ENCODE results near the gene KRT6A. TPM values are rescaled to one million over a fixed set of nuclear protein-coding genes. Genes with fewer than 3 reads are reported as not detected.

The KRT6A gene
- 25.6 TPM in 1 of 2 replicates, not detected in the other for total RNA-seq

GRCh38 chr12:52493172-52493571, at the start of gene KRT6A:
TSS of gene KRT6A (minus strand) at chr12:52493257. CDS start at chr12:52493188, 69 bp downstream.

DNA sequence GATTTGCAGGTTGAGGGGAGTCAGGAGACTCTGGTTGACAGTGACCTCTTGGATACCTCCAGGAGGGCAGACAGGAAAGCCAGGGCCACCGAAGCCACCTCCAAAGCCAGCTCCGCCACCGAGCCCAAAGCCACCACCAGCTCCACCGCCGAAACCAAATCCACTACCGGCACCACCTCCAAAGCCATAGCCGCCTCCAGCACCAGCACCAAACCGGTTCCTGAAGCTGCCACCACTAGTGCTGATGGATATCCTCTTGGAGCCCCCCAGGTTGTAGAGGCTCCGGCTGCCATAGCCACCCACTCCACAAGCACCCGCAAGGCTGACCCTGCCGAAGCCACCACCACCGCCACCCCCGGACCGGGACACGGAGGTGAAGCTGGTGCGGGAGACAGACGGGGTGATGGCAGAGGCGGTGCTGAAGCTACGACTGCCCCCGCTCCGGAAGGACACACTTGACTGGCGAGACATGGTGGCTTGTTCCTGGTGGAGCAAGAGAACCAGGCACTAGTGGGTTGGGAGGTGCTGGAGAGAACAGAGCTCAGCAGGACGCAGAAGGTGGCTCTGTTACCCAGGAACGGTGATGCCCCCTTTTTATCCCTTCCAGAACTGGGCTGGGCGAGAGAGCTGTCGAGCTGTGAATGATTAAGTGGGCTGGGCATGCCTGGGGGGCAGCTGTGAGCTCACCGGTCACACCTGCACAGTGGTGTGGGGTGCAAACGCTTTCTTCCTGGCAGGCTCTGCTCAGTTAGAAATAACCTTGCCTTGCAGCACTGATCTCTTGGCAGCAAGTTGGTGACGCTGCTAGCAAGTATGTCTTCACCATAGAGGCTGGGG, 27.0 kb upstream of the KRT6A start, which contains the start of gene KRT5:
Gene KRT5 (minus strand): TSS at position 569 of the 837 bp plus-strand sequence. CDS start 98 bp downstream, at position 471.

DNA sequence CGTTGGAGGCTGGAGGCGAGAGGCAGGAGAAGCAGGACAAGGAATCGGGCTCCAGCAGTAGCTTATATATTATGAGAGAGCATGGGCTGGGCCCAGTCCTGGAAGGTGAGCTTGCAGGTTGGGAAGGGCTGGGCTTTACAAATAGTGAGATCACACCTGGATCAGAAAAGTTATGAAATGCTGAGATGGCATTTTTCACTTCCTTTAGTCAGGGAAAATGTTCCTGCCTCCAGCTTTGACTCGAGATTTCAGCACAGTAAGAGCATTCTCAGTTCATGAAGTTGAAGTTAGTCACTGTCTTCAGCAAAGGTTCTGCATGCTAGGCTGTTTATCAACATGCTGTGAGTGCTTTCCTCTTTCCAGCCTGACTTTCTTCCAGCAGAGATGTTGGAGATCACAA, 19.3 kb downstream of the KRT6A start, which contains the start of gene KRT6C:
Gene KRT6C (minus strand): TSS at position 38 of the 400 bp plus-strand sequence. CDS start 68 bp downstream, outside the sequence.

GRCh38 chr12:52452101-52452500, 41.0 kb downstream of the KRT6A start, which contains the start of gene KRT6B:
TSS of gene KRT6B (minus strand) at chr12:52452146. CDS start at chr12:52452078, 68 bp downstream.

Other genes starting within 250 kb of the KRT6A start
- under 0.01 TPM in 1 of 2 replicates, not detected in the other for gene KRT86, start 218.6 kb downstream of the KRT6A start, total RNA-seq
- gene KRT81, start 201.7 kb downstream of the KRT6A start, total RNA-seq, result 0.14 TPM in 1 of 2 replicates, not detected in the other
- gene KRT83, start 171.9 kb downstream of the KRT6A start, total RNA-seq, result not detected in 2 replicates
- gene KRT85, start 125.8 kb downstream of the KRT6A start, total RNA-seq, result not detected in 2 replicates
- not detected in 2 replicates for gene KRT84, start 107.6 kb downstream of the KRT6A start, total RNA-seq
- gene KRT82, start 86.9 kb downstream of the KRT6A start, total RNA-seq, result not detected in 2 replicates
- gene KRT75, start 58.9 kb downstream of the KRT6A start, total RNA-seq, result not detected in 2 replicates
- gene KRT6B, start 41.1 kb downstream of the KRT6A start, total RNA-seq, result 0.29 TPM in 1 of 2 replicates, not detected in the other
- not detected in 2 replicates for gene KRT6C, start 19.5 kb downstream of the KRT6A start, total RNA-seq
- gene KRT5, start 27.1 kb upstream of the KRT6A start, total RNA-seq, result 1.7 TPM in 1 of 2 replicates, not detected in the other
- not detected in 2 replicates for gene KRT71, start 59.9 kb upstream of the KRT6A start, total RNA-seq
- not detected in 2 replicates for gene KRT74, start 80.6 kb upstream of the KRT6A start, total RNA-seq
- not detected in 2 replicates for gene KRT72, start 108.2 kb upstream of the KRT6A start, total RNA-seq
- not detected in 2 replicates for gene KRT73, start 125.3 kb upstream of the KRT6A start, total RNA-seq
- not detected in 2 replicates for gene KRT2, start 159.0 kb upstream of the KRT6A start, total RNA-seq
- gene KRT1, start 187.2 kb upstream of the KRT6A start, total RNA-seq, result not detected in 2 replicates
- gene KRT77, start 210.3 kb upstream of the KRT6A start, total RNA-seq, result not detected in 2 replicates